Neural progenitor cell (in vitro differentiated cells): Measurements from ENCODE around the gene SALL3.

ENCODE experiments used
- CTCF ChIP-seq: fragments of 200-600 bp; sonication (generic); IDR thresholded peaks from 2 replicates; pipeline ENCODE4 v1.5.1; 2017; ENCODE audit warnings: antibody characterized with exemption, mild to moderate bottlenecking
- EZH2 ChIP-seq: fragments of 200-600 bp; sonication (generic); IDR thresholded peaks from 2 replicates; pipeline ENCODE4 v1.6.1; 2017; ENCODE audit warnings: antibody characterized with exemption, mild to moderate bottlenecking, moderate library complexity
- EZH2phosphoT487 ChIP-seq: fragments of 200-600 bp; sonication (generic); IDR thresholded peaks from 2 replicates; pipeline ENCODE4 v1.6.1; 2017; ENCODE audit warnings: antibody characterized with exemption

DNA sequence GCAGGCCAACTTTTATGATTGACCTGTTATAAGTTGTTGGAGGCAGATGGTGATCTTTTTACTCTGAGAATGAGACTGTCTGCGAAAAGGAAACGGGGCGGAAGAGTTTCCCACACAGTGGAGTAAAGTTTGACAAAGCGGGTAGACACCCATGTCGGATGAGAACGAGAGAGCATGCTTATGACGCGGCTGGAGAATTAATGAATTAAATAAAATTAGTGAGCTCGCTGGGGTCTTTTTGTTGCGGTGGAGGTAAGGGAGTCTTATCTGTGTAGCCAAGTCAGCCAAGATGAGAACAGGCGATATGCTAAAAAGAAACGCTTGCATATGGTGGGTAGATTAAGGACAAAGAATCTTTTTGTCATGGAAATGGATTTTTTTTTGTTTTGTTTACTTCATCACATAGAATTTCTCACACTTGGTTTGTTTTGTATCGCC lies 1.8 kb downstream of the SALL3 start:
- no peak for TF ChIP-seq CTCF
- TF ChIP-seq EZH2, result no peak
- TF ChIP-seq EZH2phosphoT487, result peak; percentile 2
